Stimulated activated CD4-positive, alpha-beta T cell treated with anti-CD3 and anti-CD28 coated beads, Interleukin-15, amount 100 ng/mL, for 24 hours (primary cell): Measurements from ENCODE around the gene ALK.

Experiments
- DNase-seq: peaks from one replicate; pipeline ENCODE4 v3.0.0-alpha.2; 2020

The ALK gene

DNA sequence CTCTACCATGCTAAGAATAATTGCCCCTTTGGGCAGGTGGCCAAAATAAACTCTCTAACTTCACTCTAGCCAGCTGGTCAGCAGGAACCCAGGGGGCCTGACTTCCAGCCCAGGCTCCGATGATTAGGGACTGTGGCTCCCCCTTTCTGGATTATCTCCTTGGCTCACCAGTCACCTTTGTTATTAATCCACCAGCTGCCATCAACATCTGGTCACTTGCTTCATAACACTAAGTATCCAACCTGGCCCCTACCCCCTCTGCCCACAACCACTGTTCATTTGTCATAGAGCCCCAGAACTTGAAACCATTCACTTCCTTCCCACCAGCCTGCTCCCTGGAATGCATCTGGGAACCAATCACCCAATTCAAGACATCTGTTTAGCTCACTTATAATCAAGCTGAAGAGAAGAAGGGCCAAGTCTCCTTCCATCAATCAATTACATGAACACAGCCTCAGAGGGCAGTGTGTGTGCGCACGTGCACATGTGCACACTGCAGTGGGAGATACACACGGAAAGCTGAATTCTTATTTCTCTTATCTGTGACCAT lies 215.1 kb downstream of the ALK start:
- no peak for DNase-seq

DNA sequence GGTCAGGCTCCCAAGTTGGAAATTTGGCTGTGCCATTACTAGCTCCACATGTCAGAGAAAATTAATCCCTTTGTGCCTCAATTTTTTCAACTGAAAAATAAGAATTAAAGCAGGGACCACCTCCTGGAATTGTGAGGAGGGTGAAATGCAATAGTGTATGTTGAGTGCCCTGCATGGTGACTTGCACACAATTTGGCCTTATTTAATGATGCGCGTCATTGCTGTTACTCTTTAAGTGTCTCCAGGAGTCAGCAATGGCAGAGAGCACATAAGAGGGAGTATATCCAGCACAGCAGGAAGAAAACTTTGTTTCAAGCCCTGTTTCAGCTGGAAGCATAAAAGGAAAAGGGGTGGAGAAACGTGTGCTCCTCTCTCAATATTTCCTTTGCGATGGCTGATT lies 215.8 kb downstream of the ALK start:
- no peak for DNase-seq

DNA sequence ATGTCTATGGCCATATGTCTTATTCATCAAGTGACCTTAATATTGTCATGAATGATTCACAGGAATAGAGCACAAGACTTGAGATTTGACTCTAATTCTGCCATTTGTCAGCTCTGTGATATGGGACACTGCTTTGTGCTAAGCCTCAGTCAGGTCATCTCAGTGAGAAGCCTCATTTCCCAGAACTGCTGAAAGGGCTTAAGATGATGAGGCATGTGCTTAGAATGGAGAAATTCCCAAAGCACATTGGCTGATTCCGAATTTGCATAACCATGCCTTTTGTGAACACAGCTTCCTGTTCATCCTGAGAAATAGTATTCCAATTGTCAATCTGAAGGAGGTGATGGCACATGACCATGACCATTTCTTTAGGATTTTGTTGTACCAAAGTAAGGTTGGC lies 218.1 kb downstream of the ALK start:
- DNase-seq: no peak

DNA sequence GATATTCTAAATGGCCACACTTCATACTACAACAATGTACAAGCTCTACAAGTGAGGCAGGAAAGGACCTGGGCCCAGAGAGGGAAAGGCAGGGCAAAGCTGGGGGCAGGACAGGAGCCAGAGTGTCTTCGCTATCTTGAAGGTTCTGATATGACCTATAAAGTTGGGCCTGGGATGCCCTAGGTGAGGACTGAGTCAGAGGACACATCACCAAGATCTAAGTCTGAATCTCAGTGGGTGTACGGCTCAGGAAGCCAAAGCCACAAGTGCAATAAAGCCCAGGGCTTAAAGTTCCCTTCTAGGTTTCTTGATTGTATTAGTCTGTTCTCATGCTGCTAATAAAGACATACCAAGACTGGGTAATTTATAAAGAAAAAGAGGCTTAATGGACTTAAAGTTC lies 219.1 kb downstream of the ALK start:
- no peak for DNase-seq

DNA sequence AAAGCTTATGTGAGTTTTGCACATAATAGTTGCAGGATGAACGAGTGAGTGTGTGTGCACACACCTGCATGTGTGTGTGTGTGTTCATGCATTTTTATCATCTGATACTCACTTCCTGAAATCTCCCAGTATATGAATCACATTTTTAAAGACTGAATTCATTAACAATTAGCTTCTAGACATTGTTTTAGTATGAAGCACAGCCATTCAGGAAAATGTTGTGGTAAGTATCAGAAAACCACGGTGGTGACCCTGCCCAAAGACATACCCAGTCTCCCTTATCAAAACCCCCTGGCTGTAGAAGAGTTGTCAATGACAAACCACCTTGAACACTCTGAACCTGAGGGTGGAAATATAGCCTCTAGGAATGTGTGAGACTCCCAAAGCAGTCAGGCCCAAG lies 220.8 kb downstream of the ALK start:
- no peak for DNase-seq

DNA sequence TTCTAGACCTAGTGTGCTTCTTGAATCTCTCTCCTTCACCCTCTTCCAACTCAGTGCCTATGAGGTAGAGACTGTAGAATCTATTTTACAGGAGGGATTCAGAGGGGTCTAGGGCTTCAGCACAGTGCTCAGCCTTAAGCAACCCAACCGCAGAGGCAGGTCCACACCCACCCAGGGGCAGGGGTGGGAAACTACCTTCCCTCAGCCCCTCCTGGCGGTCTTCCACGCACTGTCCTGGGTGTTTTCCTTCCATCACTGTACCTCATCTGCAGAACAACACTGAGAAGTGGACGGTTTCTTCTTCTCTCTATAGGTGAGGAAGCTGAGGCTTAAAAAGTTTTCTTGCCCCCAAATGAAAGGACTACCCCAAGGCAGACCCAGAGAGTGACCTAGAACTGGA lies 222.3 kb downstream of the ALK start:
- DNase-seq: no peak

DNA sequence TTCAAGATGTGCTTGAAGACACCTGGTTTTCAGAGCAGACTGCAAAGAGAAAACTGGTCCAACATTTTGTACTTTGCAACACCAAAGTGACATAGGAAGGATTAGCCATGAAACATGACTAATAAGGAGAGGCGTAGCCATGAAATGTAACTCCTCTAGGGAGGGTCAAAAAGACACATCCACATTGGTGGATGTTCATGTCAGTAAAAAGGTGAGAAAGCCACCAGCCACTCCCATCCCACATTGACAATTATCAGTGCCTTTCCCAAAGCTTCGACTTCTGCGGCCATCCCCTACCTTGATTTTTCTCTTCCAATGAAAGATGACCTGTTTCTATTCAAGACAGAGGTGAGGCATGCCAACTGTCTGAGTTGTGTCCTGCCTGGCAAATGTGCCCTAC lies 223.2 kb downstream of the ALK start:
- DNase-seq: no peak

DNA sequence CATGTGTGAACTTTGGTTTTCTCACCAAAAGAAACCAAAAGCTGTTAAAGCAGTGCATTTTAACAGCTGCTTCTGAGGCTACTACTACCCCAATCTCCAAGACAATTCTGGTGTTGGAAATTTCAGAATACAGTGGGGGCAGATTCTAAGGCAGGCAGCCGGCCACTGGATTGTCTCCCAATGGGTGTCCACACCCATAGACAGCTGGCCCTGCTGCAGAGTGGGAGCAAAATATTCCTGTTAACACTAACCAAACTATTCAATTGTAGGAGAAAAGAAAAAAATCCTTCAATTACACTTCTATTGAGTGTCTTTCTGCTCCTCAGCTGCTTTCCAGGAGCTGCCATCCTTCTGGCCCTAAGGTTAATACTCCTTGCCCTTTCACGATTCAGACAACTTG lies 223.7 kb downstream of the ALK start:
- no peak for DNase-seq

DNA sequence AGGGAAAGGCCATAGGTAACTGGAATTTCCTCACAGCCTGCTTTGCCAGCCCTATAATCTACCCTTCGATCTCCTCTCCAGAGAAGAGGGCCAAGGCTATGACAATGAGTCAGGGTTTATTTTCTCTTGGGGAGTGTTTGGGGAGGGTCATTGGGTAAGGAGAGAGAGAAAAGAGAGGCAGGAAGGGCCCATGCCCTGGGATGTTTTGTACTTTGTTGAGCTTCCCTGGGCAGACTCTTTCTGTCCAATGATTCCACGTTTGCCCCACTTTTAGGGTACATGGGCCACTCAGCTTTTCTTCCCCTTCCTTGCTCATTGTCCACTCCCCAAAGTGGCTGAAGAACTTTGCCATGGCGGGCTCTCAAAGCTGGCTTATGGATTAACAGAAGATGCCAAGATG lies 224.2 kb downstream of the ALK start:
- no peak for DNase-seq

DNA sequence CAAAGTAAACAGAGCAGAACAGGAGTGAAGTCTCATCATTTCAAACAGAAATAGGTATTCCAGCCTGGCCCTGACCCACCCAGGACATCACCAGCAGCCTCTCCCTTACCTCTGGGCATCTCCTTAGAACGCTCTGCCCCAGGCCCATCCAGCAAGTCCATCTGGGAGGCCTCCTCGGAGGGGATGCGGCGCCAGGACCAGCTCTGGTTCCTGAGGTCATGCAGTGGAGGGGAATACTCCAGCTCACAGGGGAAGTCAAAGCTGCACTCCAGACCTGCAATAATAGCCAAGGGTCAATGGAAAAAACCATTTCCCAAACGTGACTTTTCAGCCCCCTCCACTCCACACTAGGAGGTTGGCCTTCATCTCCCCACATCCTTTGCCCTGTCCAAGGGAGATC lies 226.6 kb downstream of the ALK start:
- DNase-seq: no peak

DNA sequence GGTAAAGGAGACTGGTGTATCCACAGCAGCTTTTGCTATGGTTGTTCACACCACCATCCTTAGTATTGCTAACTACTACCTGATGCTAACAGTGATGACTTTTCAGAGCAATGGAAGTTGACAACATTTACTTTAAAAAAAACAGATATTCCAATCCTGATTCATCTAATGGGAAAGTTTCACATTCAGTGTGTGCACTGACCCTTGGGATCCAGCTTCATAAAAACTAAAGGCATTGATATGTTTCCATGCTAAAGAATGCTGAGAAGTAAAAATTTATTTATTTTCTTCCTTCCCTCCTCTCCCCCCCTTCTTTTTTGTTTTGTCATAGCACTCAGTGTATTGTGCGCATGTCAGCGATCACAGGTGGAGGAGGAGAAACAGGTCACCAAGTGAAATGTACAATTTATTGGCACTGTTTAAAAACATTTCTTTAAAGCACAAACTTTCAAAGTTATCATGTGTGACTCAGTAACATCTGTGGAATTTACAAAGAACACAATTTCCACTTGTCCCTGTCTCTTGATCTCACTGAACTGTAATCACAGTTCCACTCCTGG lies 229.9 kb downstream of the ALK start:
- no peak for DNase-seq

DNA sequence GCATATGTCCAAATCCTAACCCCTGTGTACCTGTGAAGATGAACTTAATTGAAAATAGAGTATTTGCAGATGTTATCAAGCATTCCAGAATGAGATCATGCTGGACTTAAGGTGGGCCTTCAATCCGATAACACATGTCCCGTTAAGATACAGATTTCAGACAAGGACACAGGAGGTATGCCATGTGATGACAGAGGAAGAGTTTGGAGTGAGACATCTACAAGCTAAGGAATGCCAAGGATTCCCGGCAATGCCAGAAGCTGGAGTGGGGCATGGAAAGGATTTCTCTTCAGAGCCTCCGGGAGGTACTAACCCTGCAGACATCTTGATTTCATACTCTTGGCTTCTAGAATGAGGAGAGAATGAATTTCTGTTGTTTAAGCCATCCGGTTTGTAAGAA lies 231.7 kb downstream of the ALK start:
- DNase-seq: no peak

DNA sequence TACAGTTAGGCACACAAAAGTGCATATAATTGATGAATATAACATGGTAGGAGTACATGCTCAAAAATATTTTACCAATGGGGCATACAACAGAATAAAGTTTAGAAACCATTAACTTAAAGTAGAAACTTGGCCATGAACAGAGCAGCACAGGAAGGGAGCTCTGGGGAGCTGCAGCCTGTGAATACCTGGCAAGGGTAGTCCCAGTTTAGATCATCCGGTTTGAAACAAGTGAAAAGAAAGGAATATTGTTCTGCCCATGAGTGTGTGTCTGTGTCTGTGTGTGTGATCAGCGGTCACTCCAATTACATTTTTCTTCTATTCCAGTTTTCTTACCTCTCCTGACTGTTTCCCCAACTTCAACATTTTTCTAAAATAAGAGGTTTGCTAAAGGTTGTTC lies 233.0 kb downstream of the ALK start:
- DNase-seq: no peak

DNA sequence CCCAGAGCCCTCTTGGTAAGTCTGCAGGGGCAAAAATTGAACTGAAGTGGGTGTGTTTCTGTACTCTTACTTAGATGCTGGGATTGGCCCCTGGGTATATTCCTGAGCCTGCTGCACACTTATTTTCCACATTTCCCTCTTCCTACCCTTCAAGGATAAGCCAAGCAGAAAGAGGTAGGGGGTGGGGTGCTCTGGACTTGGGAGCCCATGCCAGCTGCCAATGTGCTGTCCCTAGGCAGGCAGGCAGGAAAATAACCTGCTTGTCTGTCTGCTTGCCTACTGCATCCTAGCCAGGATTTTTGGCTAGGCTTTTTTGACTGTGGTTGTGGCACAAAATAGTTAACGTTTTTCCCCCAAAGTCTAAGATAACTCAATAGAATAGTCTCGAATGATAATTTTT lies 234.3 kb downstream of the ALK start:
- DNase-seq: no peak

DNA sequence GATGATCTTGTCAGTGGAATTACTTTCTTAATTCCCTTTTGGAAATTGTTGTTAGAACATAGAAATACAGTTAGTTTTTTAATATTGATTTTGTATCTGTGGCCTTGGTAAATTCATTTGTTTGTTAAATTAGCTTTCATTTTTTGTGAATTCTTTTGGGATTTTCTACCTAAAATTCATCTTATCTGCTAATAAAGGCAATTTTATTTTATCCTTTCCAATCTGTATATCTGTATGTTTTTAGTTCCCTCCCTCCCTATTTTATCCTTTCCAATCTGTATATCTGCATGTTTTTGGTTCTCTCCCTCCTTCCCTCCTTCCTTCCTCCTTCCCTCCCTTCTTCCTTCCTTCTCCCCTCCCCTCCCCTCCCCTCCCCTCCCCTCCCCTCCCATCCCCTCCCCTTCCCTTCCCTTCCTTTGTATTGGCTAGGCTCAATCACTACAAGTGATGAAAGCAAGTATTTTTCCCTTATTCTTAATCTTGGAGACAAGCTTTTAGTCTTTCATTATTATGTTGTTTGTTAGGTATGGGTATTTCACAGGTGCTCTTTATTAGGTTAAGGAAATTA lies 244.4 kb downstream of the ALK start:
- DNase-seq: no peak

DNA sequence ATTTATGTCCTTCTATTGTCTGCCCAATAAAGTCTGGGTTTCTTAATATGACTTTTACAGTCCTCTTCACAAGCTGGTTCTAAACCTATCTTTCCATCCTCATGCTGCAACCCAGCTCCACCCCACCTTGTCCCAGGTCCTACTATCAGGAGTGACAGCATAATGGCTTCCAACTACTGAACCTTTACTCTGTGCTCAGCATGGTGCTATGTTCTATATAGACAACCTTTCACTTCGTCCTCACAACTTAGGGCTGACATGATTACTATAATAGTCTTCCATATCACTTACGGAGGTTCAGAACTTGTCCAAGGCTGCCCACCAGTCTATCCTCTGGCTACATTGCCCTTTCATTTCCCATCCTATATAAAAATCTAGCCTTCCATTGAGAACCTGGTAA lies 256.8 kb downstream of the ALK start:
- DNase-seq: no peak

DNA sequence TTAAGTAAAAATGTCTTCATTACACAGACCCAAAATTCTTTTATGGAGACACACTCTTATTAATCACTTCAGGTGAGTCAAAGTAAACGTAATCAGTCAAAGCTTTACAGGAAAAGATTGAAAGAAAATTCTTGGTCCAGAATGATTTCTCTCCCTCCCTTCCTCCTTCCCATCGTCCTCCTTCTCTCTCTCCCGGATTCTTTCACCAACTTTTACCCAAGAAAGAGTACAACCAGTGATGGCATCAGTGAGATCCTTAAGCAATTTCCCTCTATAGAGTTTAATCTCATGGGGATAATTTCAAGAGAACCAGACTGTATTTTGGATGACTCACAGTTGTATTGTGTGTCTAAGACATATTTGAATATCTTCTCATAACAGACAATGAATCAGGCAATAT lies 258.1 kb downstream of the ALK start:
- no peak for DNase-seq

DNA sequence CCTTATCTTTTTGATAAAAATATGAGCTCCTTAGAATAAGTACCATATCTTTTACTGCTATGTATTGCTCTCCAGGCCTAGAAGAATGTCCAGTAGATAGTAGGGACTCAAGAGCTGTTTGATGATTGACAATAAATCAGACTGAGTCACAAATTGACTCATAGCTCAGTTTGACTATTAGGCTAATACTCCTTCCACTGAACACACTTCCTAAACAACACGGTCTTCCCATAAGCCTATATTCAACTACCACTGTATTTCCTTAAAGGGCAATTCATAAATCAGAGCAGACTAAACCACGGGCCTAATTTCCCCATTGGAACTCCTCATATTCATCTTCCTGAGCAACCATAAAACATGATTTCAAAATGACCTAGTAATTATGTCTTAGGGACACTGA lies 258.5 kb downstream of the ALK start:
- no peak for DNase-seq

DNA sequence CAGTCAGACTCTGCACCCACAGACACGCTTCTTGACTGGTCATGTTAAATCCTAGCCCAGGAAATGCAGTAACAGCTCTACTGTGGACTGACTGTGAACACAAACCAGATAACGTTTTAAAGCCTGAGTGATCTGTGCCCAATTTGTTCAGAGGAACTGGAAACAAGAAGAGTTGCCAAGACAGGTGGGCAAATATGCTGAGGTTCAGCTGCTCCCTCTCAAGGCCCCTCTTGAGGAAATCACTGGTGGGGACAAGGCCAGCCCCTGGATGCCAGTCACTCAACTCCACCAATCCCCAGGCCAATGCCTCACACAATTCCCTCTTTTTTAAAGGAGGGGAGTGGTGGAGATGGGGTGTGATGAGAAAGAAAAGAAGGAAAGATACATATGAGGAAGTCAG lies 261.2 kb downstream of the ALK start:
- no peak for DNase-seq

DNA sequence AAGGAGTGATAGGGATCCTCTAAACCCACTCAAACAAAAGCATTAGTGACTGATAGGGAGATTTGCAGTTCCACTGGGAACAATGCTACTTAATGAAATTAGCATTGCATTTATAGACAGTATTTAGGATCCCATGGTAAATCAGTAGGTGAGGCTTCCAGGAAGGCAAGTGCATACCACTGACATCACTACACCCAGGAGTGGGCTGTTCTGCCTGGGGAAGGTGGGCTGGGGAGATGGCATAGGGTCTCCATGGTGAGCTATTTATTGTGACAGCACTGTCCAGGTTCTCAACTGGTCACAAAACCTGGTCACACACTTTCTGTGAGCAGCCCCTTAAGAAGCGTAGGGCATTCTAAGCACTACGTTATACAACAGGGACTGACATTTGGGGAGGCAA lies 262.2 kb downstream of the ALK start:
- DNase-seq: no peak

DNA sequence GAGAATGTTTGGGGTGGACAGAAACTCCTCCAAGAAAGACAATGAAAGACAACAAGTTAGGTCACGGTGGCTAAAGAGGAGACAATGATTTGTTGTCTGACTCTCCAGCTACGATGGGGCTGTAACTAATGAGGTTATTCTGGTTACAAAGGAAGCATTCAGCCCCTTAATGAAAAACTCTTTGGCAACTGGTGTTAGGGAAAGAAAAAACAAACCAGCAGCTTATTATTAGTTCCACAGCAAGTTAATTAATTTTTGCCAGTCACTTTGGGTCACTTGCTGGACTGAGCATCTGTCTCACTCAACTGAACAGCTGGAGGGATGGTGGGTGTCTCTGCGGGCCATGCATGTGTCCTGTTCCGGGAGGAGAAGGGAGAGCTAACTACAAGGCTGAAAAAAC lies 263.7 kb downstream of the ALK start:
- DNase-seq: no peak

DNA sequence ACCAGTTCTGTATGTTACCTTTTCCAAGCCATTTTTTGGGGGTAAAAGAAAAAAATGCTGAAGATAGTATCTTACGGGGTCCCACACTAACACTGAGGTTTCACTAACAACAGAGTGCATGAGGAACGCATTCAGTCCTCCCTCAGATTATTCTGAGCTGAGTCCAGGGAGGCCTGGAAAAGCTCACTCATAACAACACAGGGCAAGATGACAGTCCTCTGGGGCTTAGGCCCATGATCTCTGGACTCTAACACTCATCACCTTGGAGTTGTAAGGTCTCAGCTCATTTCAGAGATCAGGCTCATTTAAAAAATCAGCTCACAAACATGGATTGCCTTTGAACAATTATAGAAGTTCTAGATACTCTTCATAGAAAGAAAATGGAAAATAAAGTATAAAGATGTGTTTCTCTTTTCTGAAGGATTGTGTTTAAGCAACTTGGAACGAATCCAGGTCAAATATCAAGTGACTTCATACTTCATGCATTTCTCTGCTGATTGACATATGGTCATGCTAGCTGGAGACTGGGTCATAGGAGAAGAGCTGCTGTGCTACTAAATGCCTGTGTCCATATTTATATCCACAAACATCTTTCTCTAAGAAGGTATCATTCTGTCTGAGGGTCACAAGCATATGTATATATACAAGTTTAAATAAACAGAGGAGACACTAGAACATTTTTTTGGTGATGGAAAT lies 265.8 kb downstream of the ALK start:
- no peak for DNase-seq

DNA sequence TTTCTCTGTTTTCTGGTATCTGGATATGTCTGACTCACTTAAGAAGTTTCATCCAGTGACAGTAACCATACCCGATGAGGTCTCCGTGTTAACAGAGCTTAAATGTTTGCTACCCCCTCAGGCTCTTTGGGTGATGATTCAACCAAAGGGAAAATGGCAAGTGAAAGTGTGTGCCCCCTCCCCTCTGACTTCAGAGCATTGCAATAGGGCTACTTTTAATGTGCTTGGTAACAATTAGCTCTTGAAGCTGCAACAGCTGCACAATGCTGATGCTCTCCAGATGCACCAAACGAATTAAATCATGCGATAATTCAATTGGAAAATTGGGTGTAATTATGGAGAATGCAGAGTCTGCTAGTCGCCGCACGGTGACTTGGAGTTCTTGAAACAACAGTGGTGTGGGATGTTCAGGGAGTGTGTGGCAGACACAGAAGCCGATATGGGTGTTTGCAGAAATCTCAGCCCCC lies 270.7 kb downstream of the ALK start:
- DNase-seq: no peak

DNA sequence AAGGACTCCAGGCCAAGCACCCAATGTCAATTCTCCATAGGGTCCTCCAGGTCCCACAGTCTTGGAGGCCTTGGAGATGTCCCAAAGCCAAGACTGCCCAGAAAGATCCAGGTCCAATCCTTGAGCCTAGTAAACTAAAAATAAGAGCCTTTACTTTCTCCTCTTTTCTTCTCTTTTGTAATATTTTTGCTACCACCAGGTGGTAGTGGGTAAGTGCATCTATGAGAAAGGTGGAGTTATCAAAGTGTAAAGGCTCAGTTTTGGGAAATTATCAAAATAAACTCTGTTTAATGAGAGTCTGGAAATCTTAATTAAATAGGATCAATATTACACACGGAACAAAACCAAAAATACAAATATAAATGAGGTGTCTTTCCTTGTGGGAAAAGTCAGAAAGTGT lies 276.4 kb downstream of the ALK start:
- DNase-seq: no peak

DNA sequence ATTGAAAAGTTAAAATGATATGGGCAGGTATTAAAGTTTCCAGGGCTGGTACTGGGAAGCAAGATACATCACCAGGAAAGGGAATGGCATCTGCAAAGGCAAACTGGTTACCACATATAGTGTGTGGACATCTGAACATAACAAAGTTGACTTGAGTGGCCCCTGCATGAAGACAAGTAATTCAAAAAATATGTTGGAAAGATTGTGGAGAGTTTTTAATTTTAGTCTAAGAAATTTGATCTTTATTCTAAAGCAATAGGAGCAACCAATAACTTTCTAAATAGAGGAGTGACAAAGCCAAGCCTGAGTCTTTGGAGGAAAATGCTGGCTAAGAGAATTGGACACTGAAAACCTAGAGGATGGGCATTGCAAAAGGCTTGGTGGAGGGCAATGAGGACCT lies 278.2 kb downstream of the ALK start:
- DNase-seq: no peak
